PC-9 (cell line): ENCODE data around the gene LRRC27. TPM values are rescaled to one million over a fixed set of nuclear protein-coding genes. Genes with fewer than 3 reads are reported as not detected.

Experiments
- BruUV-seq: library from RNA; stranded (reverse); fragments of 400-500 nt; replicated peaks from 2 replicates; lab custom pipeline; 2021; lab: Mats Ljungman, UMichigan
- CTCF ChIA-PET: fragments of 300-600 bp; sonication (Branson Sonifier 250); formaldehyde crosslinking; loops from one replicate; lab custom pipeline; 2022; ENCODE audit warnings: antibody characterized with exemption; lab: Charles Lee
- POLR2A ChIA-PET: fragments of 300-600 bp; sonication (Branson Sonifier 250); formaldehyde crosslinking; loops from one replicate; lab custom pipeline; 2022; ENCODE audit warnings: antibody characterized with exemption; ENCODE audit not compliant: unreplicated experiment; lab: Charles Lee
- DNase-seq, 2 experiments: peaks; one replicate each; pipeline versions ENCODE4 v3.0.0 to v3.0.0-alpha.2; 2015 to 2022; ENCODE audit warnings: mixed read lengths in 1 of 2
- H2AFZ ChIP-seq: fragments of 200-600 bp; sonication (generic); 2 replicates; pipeline ENCODE4 v1.8.1; 2017; ENCODE audit warnings: antibody characterized with exemption
- H3F3A ChIP-seq: fragments of 200-600 bp; sonication (generic); 2 replicates; pipeline ENCODE4 v1.8.1; 2017; ENCODE audit warnings: antibody characterized with exemption, mild to moderate bottlenecking, low read depth; ENCODE audit not compliant: insufficient read depth
- H3K27ac ChIP-seq: fragments of 200-600 bp; sonication (generic); 2 replicates; pipeline ENCODE4 v1.6.1; 2016; ENCODE audit warnings: mixed run types
- H3K27me3 ChIP-seq: fragments of 200-600 bp; sonication (generic); 2 replicates; pipeline ENCODE4 v1.6.1; 2016; ENCODE audit warnings: low read depth, mixed run types; ENCODE audit not compliant: insufficient read depth
- H3K36me3 ChIP-seq: fragments of 200-600 bp; sonication (generic); 2 replicates; pipeline ENCODE4 v1.6.1; 2016; ENCODE audit warnings: low read depth, mixed run types
- H3K4me1 ChIP-seq: fragments of 200-600 bp; sonication (generic); replicated peaks from 2 replicates; pipeline ENCODE4 v1.6.1; 2016; ENCODE audit warnings: mixed run types; ENCODE audit not compliant: insufficient read depth
- H3K4me2 ChIP-seq: fragments of 200-600 bp; sonication (generic); 2 replicates; pipeline ENCODE4 v1.6.1; 2017; ENCODE audit warnings: mixed run types
- H3K4me3 ChIP-seq: fragments of 200-600 bp; sonication (generic); 2 replicates; pipeline ENCODE4 v1.6.1; 2016; ENCODE audit warnings: mixed run types
- H3K79me2 ChIP-seq: fragments of 200-600 bp; sonication (generic); 2 replicates; pipeline ENCODE4 v1.6.1; 2017; ENCODE audit warnings: low read depth, mixed run types
- H3K9me2 ChIP-seq: fragments of 200-600 bp; sonication (generic); 2 replicates; pipeline ENCODE4 v1.8.1; 2017; ENCODE audit warnings: mild to moderate bottlenecking; ENCODE audit not compliant: insufficient read depth
- H3K9me3 ChIP-seq: fragments of 200-600 bp; sonication (generic); 2 replicates; pipeline ENCODE4 v1.8.1; 2016; ENCODE audit warnings: low read depth; ENCODE audit not compliant: insufficient read depth
- H4K20me1 ChIP-seq: fragments of 200-600 bp; sonication (generic); 2 replicates; pipeline ENCODE4 v1.8.1; 2017; ENCODE audit not compliant: insufficient read depth
- EZH2 ChIP-seq: fragments of 200-600 bp; sonication (generic); IDR thresholded peaks from 2 replicates; pipeline ENCODE4 v1.8.0; 2017; ENCODE audit warnings: antibody characterized with exemption, low read depth
- intact Hi-C: fragments of 100-400 bp; cut with micrococcal nuclease; formaldehyde crosslinking; loops from one replicate; pipeline ENCODE4 v1.10.0; 2022; ENCODE audit not compliant: unreplicated experiment
- total RNA-seq: library from RNA; stranded (reverse); gene quantifications from 2 replicates; pipeline ENCODE4 v1.2.3, GENCODE V29; 2021
- TF ChIP-seq, protein P1 (sequence below): fragments of 200-600 bp; sonication (generic); conservative IDR thresholded peaks from 2 replicates; pipeline ENCODE4 v1.6.1; 2017; ENCODE audit warnings: mixed run types, antibody characterized with exemption, mild to moderate bottlenecking, moderate library complexity

The LRRC27 gene
- total RNA-seq, 1 experiment from 2014 or later = 10.0 TPM

DNA sequence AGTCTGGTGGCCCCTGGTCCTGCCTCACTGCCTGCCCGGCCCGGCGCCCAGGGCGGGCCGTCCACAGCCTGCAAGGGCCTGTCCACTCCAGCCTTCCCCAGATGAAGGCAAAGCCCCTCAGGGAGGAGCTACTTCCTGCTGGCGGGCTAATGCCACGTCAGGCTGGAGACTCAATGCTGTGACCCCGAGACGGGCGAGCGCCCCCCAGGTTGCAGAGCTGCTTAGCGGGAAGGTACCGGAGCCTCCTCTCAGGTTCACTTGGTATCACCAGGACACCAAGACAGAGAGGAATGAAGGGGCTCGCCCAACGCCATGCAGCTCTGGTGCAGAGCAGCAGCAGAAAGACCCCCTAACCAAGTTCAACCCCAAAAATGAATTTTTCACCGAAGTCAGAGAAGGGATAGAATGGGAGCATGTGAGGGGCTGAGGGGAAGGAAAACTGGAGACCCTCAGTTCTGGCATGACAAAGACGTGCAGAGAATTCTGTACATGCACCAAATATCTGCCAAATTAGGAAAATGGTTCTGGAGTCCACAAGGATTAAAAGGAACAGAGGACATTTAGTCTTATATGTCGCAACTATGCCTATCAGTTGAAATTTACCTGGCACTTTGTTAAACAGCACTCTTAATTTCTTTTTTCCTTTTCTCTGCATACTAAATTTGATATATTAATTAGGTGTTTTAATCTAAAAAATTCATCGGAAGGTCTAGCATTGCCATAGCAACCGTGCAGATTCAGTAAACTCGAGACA lies 27.1 kb upstream of the LRRC27 start:
- BruUV-seq = no TSS peak
- no peak for DNase-seq
- no peaks in the 10 kb centered on the region for H3K9me3 ChIP-seq
- TF ChIP-seq, protein P1, sequence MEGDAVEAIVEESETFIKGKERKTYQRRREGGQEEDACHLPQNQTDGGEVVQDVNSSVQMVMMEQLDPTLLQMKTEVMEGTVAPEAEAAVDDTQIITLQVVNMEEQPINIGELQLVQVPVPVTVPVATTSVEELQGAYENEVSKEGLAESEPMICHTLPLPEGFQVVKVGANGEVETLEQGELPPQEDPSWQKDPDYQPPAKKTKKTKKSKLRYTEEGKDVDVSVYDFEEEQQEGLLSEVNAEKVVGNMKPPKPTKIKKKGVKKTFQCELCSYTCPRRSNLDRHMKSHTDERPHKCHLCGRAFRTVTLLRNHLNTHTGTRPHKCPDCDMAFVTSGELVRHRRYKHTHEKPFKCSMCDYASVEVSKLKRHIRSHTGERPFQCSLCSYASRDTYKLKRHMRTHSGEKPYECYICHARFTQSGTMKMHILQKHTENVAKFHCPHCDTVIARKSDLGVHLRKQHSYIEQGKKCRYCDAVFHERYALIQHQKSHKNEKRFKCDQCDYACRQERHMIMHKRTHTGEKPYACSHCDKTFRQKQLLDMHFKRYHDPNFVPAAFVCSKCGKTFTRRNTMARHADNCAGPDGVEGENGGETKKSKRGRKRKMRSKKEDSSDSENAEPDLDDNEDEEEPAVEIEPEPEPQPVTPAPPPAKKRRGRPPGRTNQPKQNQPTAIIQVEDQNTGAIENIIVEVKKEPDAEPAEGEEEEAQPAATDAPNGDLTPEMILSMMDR = no peak
- TF ChIP-seq EZH2 = no peak
- H3K4me2 ChIP-seq = no peak overlapping the region
- intact Hi-C loops = no loop called here
- no peaks in the 10 kb centered on the region for H3K9me2 ChIP-seq
- CTCF ChIA-PET = no interaction called here
- no peak overlapping the region for H3K4me3 ChIP-seq
- H3K27me3 ChIP-seq = no peaks in the 10 kb centered on the region
- no peaks in the 10 kb centered on the region for H4K20me1 ChIP-seq
- POLR2A ChIA-PET = no interaction called here
- H3K27ac ChIP-seq = no peak overlapping the region
- H3K79me2 ChIP-seq = no peaks in the 10 kb centered on the region
- no peaks in the 10 kb centered on the region for H3F3A ChIP-seq
- H2AFZ ChIP-seq = no peak overlapping the region
- no peaks in the 10 kb centered on the region for H3K36me3 ChIP-seq
- H3K4me1 ChIP-seq = peaks cover 5% of the 10 kb centered on the region; the same call in 1 of the 2 replicates

- Histone ChIP-seq H3K4me3 (no peak overlapping the region), H3K9me2 (no peaks in the 10 kb centered on the region), H3K4me1 (peaks cover 5% of the 10 kb centered on the region; the same call in 1 of the 2 replicates), H3K36me3 (no peaks in the 10 kb centered on the region), H3K27me3 (no peaks in the 10 kb centered on the region), H3K79me2 (no peaks in the 10 kb centered on the region), H3K9me3 (no peaks in the 10 kb centered on the region), H3F3A (no peaks in the 10 kb centered on the region), H4K20me1 (no peaks in the 10 kb centered on the region), H3K27ac (no peak overlapping the region), H3K4me2 (no peak overlapping the region), H2AFZ (no peak overlapping the region)
- no TSS peak for BruUV-seq
- ChIA-PET CTCF (no interaction called here), POLR2A (no interaction called here)
- DNase-seq = no peak
- TF ChIP-seq, protein P1 = no peak
- TF ChIP-seq EZH2 = no peak
- intact Hi-C loops = no loop called here
Observed at GRCh38 chr10:132305654-132306342, 26.2 kb upstream of the LRRC27 start.

- Histone ChIP-seq H3K36me3 (no peaks in the 10 kb centered on the region), H3K9me3 (no peaks in the 10 kb centered on the region), H4K20me1 (no peaks in the 10 kb centered on the region), H3K4me3 (peak overlapping the region; percentile 57; the same call in 1 of the 2 replicates), H3K27ac (no peak overlapping the region), H3K4me2 (peak overlapping the region; percentile 75), H3K4me1 (peaks cover 5% of the 10 kb centered on the region; the same call in 1 of the 2 replicates), H3F3A (no peaks in the 10 kb centered on the region), H2AFZ (no peak overlapping the region), H3K79me2 (no peaks in the 10 kb centered on the region), H3K27me3 (no peaks in the 10 kb centered on the region), H3K9me2 (no peaks in the 10 kb centered on the region)
- ChIA-PET POLR2A (no interaction called here), CTCF (no interaction called here)
- intact Hi-C loops = no loop called here
- TF ChIP-seq, protein P1 = no peak
- no peak for TF ChIP-seq EZH2
- BruUV-seq = TSS peak; percentile 27
- DNase-seq = no peak
Observed at GRCh38 chr10:132306343-132306685, 25.7 kb upstream of the LRRC27 start.
